OCI-LY3 (cell line): ENCODE measurements around the gene CHD6.

Experiments
- H2AFZ ChIP-seq: fragments of 200-600, 300-600 bp; shearing (Covaris generic); 2 replicates; pipeline ENCODE4 v1.6.0; 2014; ENCODE audit warnings: antibody characterized with exemption, low read depth, low read length
- H3K27ac ChIP-seq: fragments of 200-600, 300-600 bp; sonication (generic); 2 replicates; pipeline ENCODE4 v1.5.1; 2014; ENCODE audit warnings: mild to moderate bottlenecking, low read length, moderate library complexity, mixed read lengths
- H3K27me3 ChIP-seq: fragments of 200-600, 300-600 bp; sonication (generic); 2 replicates; pipeline ENCODE4 v1.6.1; 2014; ENCODE audit warnings: low read depth, low read length, mixed read lengths
- H3K36me3 ChIP-seq: fragments of 200-600, 300-600 bp; sonication (generic); replicated peaks from 2 replicates; pipeline ENCODE3; 2014; ENCODE audit warnings: low read depth, low read length, mixed read lengths
- H3K4me1 ChIP-seq: fragments of 300-600, 200-600 bp; sonication (generic); 2 replicates; pipeline ENCODE4 v1.6.1; 2014; ENCODE audit warnings: low read length, mixed read lengths
- H3K4me2 ChIP-seq: fragments of 200-600, 300-600 bp; sonication (generic); 2 replicates; pipeline ENCODE4 v1.6.1; 2014; ENCODE audit warnings: low read length, mixed read lengths
- H3K4me3 ChIP-seq: fragments of 300-600, 200-600 bp; sonication (generic); 2 replicates; pipeline ENCODE4 v1.5.1; 2014; ENCODE audit warnings: antibody characterized with exemption, mild to moderate bottlenecking, low read length, moderate library complexity
- H3K79me2 ChIP-seq: fragments of 300-600, 200-600 bp; shearing (Covaris generic); 2 replicates; pipeline ENCODE4 v1.6.1; 2014; ENCODE audit warnings: mild to moderate bottlenecking, low read length, mixed read lengths
- H3K9ac ChIP-seq: fragments of 300-600, 200-600 bp; shearing (Covaris generic); 2 replicates; pipeline ENCODE4 v1.6.0; 2014; ENCODE audit warnings: mild to moderate bottlenecking, low read length, moderate library complexity
- H3K9me3 ChIP-seq: fragments of 200-600, 300-600 bp; shearing (Covaris generic); 2 replicates; pipeline ENCODE4 v1.6.1; 2014; ENCODE audit warnings: low read length, mixed read lengths; ENCODE audit not compliant: insufficient read depth
- H4K20me1 ChIP-seq: fragments of 200-600, 300-600 bp; sonication (generic); 2 replicates; pipeline ENCODE4 v1.6.1; 2016; ENCODE audit warnings: low read length, mixed read lengths; ENCODE audit not compliant: insufficient read depth
- EZH2phosphoT487 ChIP-seq: fragments of 200-600 bp; shearing (Covaris generic); IDR thresholded peaks from 2 replicates; pipeline ENCODE4 v1.6.1; 2018; ENCODE audit warnings: antibody characterized with exemption, mixed run types, low read depth
- TF ChIP-seq, protein P1 (sequence below): fragments of 200-600, 300-600 bp; sonication (generic); IDR thresholded peaks from 2 replicates; pipeline ENCODE4 v1.5.1; 2014; ENCODE audit warnings: antibody characterized with exemption, low read length, low read depth

CHD6 gene

DNA sequence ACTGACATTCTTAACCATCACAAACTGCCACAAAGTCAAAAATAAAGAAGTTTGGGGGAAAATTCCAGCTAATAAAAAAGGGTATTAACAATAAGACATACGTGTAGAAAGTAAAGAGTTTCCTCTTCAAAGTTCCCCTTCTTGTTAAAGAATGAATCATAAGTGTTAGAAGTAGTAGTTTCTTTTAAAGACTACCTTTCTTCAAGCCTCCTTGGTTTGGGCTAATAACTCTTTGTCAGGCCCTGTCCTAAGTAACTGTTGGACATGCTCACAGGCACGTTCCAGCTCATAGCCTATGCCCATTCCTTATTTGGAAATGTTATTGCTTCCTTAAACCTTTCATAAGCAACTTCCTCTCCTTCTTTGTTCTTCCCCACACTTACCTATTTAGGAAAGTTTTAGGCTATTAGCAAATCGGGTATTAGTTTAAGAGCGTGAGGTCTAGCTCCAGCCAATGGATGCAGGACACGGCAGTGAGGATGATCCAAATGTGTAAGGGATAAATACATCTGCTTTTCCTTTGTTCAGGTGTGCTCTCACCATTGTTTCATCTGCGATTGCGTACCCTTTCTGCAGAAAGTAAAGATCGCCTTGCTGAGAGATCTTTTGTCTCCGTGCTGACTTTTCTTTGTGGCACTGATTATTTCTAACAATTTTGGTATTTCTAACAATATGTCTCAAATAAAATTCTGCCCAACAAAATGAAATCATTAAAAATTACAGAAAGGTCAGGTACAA is 64.9 kb downstream of the CHD6 start:
- Histone ChIP-seq H3K27me3 (no peaks in the 10 kb centered on the region), H3K36me3 (peaks cover 56% of the 10 kb centered on the region), H3K4me1 (peaks cover 38% of the 10 kb centered on the region), H3K4me3 (peak overlapping the region; percentile 13), H3K9me3 (peaks cover 15% of the 10 kb centered on the region), H4K20me1 (peaks cover 6% of the 10 kb centered on the region; the same call in 1 of the 2 replicates), H3K9ac (peak overlapping the region; percentile 26; the same call in 1 of the 2 replicates), H2AFZ (no peak overlapping the region), H3K4me2 (peak overlapping the region; percentile 47), H3K27ac (peak overlapping the region; percentile 77), H3K79me2 (peaks cover 38% of the 10 kb centered on the region)
- TF ChIP-seq, protein P1, sequence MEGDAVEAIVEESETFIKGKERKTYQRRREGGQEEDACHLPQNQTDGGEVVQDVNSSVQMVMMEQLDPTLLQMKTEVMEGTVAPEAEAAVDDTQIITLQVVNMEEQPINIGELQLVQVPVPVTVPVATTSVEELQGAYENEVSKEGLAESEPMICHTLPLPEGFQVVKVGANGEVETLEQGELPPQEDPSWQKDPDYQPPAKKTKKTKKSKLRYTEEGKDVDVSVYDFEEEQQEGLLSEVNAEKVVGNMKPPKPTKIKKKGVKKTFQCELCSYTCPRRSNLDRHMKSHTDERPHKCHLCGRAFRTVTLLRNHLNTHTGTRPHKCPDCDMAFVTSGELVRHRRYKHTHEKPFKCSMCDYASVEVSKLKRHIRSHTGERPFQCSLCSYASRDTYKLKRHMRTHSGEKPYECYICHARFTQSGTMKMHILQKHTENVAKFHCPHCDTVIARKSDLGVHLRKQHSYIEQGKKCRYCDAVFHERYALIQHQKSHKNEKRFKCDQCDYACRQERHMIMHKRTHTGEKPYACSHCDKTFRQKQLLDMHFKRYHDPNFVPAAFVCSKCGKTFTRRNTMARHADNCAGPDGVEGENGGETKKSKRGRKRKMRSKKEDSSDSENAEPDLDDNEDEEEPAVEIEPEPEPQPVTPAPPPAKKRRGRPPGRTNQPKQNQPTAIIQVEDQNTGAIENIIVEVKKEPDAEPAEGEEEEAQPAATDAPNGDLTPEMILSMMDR = no peak
- no peak for TF ChIP-seq EZH2phosphoT487

GRCh38 chr20:41552295-41553068 is 65.7 kb downstream of the CHD6 start:
- Histone ChIP-seq H3K79me2 (peaks cover 37% of the 10 kb centered on the region), H3K4me3 (peak overlapping the region; percentile 13), H4K20me1 (no peaks in the 10 kb centered on the region), H2AFZ (no peak overlapping the region), H3K27me3 (no peaks in the 10 kb centered on the region), H3K9ac (peak overlapping the region; percentile 26; the same call in 1 of the 2 replicates), H3K9me3 (peaks cover 15% of the 10 kb centered on the region), H3K36me3 (peaks cover 52% of the 10 kb centered on the region), H3K27ac (peak overlapping the region; percentile 77), H3K4me2 (peak overlapping the region; percentile 47), H3K4me1 (peaks cover 45% of the 10 kb centered on the region)
- TF ChIP-seq EZH2phosphoT487 = no peak
- TF ChIP-seq, protein P1 = no peak

DNA sequence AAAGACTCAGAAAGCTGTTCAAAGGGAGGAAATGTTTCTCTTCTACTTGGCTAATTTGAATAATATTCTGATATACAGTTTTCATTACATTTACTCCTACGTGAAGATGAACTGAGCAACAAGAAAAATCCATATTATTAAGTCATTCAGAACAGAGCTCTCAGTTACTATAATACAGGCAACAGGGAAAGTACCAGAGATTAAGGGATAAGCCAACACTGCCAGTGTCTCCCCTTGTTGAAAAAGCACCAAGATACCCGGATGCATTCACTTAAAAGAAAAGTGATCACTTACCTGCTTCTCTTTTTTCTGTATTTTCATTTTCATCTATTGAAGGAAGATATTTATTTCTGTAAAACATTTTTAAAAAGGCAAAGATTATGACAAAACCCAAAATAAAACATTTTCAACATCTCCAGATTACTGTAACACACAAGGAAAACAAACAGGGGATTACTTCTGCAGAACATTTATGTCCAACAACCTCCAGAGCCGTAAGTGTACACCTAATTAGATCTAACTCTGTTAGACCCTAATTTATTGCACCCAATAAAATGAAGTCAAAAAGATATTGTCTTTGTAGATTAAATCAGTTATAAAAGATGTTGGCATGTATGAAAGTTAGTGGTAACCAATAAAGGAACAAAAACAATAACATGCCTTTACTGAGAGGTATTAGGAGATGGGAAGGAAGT is 67.0 kb downstream of the CHD6 start:
- Histone ChIP-seq H3K9me3 (peaks cover 11% of the 10 kb centered on the region), H3K79me2 (peaks cover 37% of the 10 kb centered on the region), H3K9ac (no peak overlapping the region), H3K4me3 (peak overlapping the region; percentile 10; the same call in 1 of the 2 replicates), H3K27me3 (no peaks in the 10 kb centered on the region), H4K20me1 (no peaks in the 10 kb centered on the region), H3K4me2 (peak overlapping the region; percentile 33), H3K27ac (peak overlapping the region; percentile 14; the same call in 1 of the 2 replicates), H3K36me3 (peaks cover 44% of the 10 kb centered on the region), H3K4me1 (peaks cover 45% of the 10 kb centered on the region), H2AFZ (no peak overlapping the region)
- no peak for TF ChIP-seq EZH2phosphoT487
- TF ChIP-seq, protein P1 = no peak

GRCh38 chr20:41547221-41547620 is 71.0 kb downstream of the CHD6 start:
- Histone ChIP-seq H2AFZ (no peak overlapping the region), H3K9me3 (peaks cover 3% of the 10 kb centered on the region), H3K27ac (no peak overlapping the region), H3K27me3 (no peaks in the 10 kb centered on the region), H3K4me1 (peaks cover 35% of the 10 kb centered on the region), H3K4me3 (no peak overlapping the region), H3K9ac (no peak overlapping the region), H4K20me1 (no peaks in the 10 kb centered on the region), H3K79me2 (peaks cover 31% of the 10 kb centered on the region), H3K4me2 (no peak overlapping the region), H3K36me3 (peaks cover 30% of the 10 kb centered on the region)
- TF ChIP-seq, protein P1 = no peak
- no peak for TF ChIP-seq EZH2phosphoT487
